HS-27A (cell line): ENCODE measurements around the gene PLEKHA8.
"Not testable (repeated sequence)": the region's sequence is repeated elsewhere in the genome, so short reads cannot be mapped to it uniquely, and the experiment has no call there.

Experiments used
- DNase-seq: peaks from one replicate; pipeline ENCODE4 v3.0.0-alpha.2; 2012; ENCODE audit warnings: low read depth, missing footprints

Gene PLEKHA8

GRCh38 chr7:30023524-30023923 lies 4.7 kb upstream of the PLEKHA8 start:
- no peak for DNase-seq

- peak; percentile 90 for DNase-seq
These were observed 1.8 kb upstream of the PLEKHA8 start, which contains the start of gene FKBP14 for GRCh38 chr7:30026229-30027064. FKBP14 (minus strand) TSS chr7:30026702; CDS start chr7:30026508, 194 bp downstream.

- no peak for DNase-seq
These were observed 1.2 kb upstream of the PLEKHA8 start for GRCh38 chr7:30027065-30027456.

- no peak for DNase-seq
These were observed 434 bp upstream of the PLEKHA8 start for GRCh38 chr7:30027740-30028215.

- DNase-seq = no peak
These were observed 780 bp downstream of the PLEKHA8 start for GRCh38 chr7:30028749-30029635.

- DNase-seq = no peak
These were observed 1.5 kb downstream of the PLEKHA8 start for GRCh38 chr7:30029696-30030095.

GRCh38 chr7:30032310-30033125 lies 4.3 kb downstream of the PLEKHA8 start:
- DNase-seq = no peak

GRCh38 chr7:30034501-30034900 lies 6.3 kb downstream of the PLEKHA8 start:
- DNase-seq = no peak

- DNase-seq = no peak
These were observed 8.0 kb downstream of the PLEKHA8 start for GRCh38 chr7:30036220-30036619.

GRCh38 chr7:30038196-30038980 lies 10.2 kb downstream of the PLEKHA8 start:
- DNase-seq = no peak

GRCh38 chr7:30040938-30041337 lies 12.7 kb downstream of the PLEKHA8 start:
- no peak for DNase-seq

- DNase-seq = no peak
These were observed 13.5 kb downstream of the PLEKHA8 start for GRCh38 chr7:30041526-30042269.

- DNase-seq = no peak
These were observed 18.0 kb downstream of the PLEKHA8 start for GRCh38 chr7:30046127-30046770.

- no peak for DNase-seq
These were observed 18.9 kb downstream of the PLEKHA8 start for GRCh38 chr7:30047124-30047523.

- no peak for DNase-seq
These were observed 20.4 kb downstream of the PLEKHA8 start for GRCh38 chr7:30048582-30048981.

- no peak for DNase-seq
These were observed 21.0 kb downstream of the PLEKHA8 start for GRCh38 chr7:30049173-30049572.

- no peak for DNase-seq
These were observed 24.9 kb downstream of the PLEKHA8 start for GRCh38 chr7:30053068-30053467.

GRCh38 chr7:30057741-30058140 lies 29.5 kb downstream of the PLEKHA8 start:
- no peak for DNase-seq

GRCh38 chr7:30061786-30062185 lies 33.6 kb downstream of the PLEKHA8 start:
- DNase-seq = not testable (repeated sequence)

- DNase-seq = no peak
These were observed 34.4 kb downstream of the PLEKHA8 start for GRCh38 chr7:30062587-30062986.
